A549 (cell line): ENCODE results near the gene SORD.

Source experiments
- BHLHE40 ChIP-seq: IDR thresholded peaks from 2 replicates; pipeline ENCODE4 v1.6.1; 2012; ENCODE audit warnings: low read depth, low read length, inconsistent platforms
- JUN ChIP-seq, 2 experiments: fragments of >200 bp; sonication (Bioruptor Twin); formaldehyde crosslinking; IDR thresholded peaks; 2 replicates in 1 of 2; 3 replicates in 1 of 2; pipeline ENCODE4 v1.6.1; 2016 to 2017
- KDM1A ChIP-seq: fragments of 200-600 bp; sonication (generic); IDR thresholded peaks from 2 replicates; pipeline ENCODE4 v1.6.1; 2016; ENCODE audit warnings: low read depth, mild to moderate bottlenecking
- MAZ ChIP-seq: fragments of 150-350 bp; IDR thresholded peaks from 2 replicates; pipeline ENCODE4 v1.6.1; 2014; ENCODE audit warnings: antibody characterized with exemption, low read depth, low read length, borderline replicate concordance
- PHF8 ChIP-seq: fragments of 200-600 bp; sonication (generic); IDR thresholded peaks from 2 replicates; pipeline ENCODE4 v1.6.1; 2016; ENCODE audit warnings: low read depth, mild to moderate bottlenecking, antibody characterized with exemption, moderate library complexity, borderline replicate concordance
- POLR2A ChIP-seq: IDR thresholded peaks from 2 replicates; pipeline ENCODE4 v1.6.1; 2012; ENCODE audit warnings: mild to moderate bottlenecking, low read length
- ZFP36 ChIP-seq: fragments of 450-650 bp; IDR thresholded peaks from 2 replicates; pipeline ENCODE4 v1.6.1; 2014; ENCODE audit warnings: borderline replicate concordance; ENCODE audit not compliant: partially characterized antibody
- TF ChIP-seq, protein P1 (sequence below): fragments of >200 bp; sonication (Bioruptor Twin); formaldehyde crosslinking; IDR thresholded peaks from 3 replicates; pipeline ENCODE4 v1.5.1; 2016
- TF ChIP-seq, protein P2 (sequence below): fragments of 250-450 bp; sonication (Bioruptor Pico); IDR thresholded peaks from 2 replicates; pipeline ENCODE4 v1.5.0; 2020; ENCODE audit warnings: low read depth, mild to moderate bottlenecking, moderate library complexity
- TF ChIP-seq, protein P3 (sequence below): IDR thresholded peaks from 2 replicates; pipeline ENCODE4 v1.6.1; 2012; ENCODE audit warnings: low read depth, borderline replicate concordance
- TF ChIP-seq, protein P4 (sequence below): fragments of 450-650 bp; IDR thresholded peaks from 2 replicates; pipeline ENCODE4 v1.6.1; 2014; ENCODE audit warnings: antibody characterized with exemption

DNA sequence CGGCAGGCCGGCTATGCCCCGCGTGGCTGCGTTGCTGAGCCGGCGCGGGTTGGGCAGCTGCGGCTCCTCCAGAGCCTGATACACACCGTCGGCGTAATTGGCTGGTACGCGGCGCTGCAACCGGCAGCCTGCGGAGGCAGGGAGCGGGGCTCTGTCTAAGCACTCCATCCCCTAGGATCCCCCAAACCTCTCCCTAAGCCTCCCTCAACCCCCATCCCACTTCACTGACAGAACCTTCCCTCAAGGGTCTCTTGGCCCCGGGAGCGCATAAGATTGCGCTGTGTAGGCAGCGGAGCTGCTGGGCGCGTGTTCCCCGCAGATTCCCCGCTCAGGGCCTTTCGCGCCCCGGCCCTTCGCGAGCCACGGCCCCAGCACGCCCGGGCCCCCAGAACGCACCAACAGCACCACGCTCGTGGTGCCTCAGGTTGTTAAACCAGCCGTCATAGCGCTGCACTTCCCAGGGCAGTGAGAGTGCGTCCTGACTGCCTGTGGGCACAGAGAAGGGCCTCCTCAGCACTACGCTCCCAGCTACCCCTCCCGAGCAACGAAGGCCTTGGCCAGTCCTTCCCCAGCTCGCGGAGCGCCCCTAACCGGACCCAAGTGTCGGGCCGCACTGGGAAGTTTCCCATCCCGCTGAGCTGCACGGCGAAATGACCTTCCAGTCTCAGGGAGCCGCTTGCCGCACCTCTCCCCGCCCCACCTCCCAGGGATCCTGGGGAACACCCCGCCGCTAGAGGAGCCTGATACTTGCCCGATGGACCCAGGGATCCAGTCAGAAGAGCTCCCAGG, 89.8 kb downstream of the SORD start:
- no peak for TF ChIP-seq KDM1A
- TF ChIP-seq, protein P1, sequence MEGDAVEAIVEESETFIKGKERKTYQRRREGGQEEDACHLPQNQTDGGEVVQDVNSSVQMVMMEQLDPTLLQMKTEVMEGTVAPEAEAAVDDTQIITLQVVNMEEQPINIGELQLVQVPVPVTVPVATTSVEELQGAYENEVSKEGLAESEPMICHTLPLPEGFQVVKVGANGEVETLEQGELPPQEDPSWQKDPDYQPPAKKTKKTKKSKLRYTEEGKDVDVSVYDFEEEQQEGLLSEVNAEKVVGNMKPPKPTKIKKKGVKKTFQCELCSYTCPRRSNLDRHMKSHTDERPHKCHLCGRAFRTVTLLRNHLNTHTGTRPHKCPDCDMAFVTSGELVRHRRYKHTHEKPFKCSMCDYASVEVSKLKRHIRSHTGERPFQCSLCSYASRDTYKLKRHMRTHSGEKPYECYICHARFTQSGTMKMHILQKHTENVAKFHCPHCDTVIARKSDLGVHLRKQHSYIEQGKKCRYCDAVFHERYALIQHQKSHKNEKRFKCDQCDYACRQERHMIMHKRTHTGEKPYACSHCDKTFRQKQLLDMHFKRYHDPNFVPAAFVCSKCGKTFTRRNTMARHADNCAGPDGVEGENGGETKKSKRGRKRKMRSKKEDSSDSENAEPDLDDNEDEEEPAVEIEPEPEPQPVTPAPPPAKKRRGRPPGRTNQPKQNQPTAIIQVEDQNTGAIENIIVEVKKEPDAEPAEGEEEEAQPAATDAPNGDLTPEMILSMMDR, result no peak
- TF ChIP-seq, protein P2, sequence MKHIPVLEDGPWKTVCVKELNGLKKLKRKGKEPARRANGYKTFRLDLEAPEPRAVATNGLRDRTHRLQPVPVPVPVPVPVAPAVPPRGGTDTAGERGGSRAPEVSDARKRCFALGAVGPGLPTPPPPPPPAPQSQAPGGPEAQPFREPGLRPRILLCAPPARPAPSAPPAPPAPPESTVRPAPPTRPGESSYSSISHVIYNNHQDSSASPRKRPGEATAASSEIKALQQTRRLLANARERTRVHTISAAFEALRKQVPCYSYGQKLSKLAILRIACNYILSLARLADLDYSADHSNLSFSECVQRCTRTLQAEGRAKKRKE (CRISPR knock-in tag), result no peak
- no peak for TF ChIP-seq POLR2A
- TF ChIP-seq MAZ, result no peak
- no peak for TF ChIP-seq ZFP36
- no peak for TF ChIP-seq PHF8
- TF ChIP-seq, protein P3, sequence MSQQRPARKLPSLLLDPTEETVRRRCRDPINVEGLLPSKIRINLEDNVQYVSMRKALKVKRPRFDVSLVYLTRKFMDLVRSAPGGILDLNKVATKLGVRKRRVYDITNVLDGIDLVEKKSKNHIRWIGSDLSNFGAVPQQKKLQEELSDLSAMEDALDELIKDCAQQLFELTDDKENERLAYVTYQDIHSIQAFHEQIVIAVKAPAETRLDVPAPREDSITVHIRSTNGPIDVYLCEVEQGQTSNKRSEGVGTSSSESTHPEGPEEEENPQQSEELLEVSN, result no peak
- no peak for TF ChIP-seq BHLHE40
- no peak for TF ChIP-seq JUN (IDR thresholded peaks at IDR 0.05)
- TF ChIP-seq, protein P4, sequence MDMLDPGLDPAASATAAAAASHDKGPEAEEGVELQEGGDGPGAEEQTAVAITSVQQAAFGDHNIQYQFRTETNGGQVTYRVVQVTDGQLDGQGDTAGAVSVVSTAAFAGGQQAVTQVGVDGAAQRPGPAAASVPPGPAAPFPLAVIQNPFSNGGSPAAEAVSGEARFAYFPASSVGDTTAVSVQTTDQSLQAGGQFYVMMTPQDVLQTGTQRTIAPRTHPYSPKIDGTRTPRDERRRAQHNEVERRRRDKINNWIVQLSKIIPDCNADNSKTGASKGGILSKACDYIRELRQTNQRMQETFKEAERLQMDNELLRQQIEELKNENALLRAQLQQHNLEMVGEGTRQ, result no peak
